ENCODE measurements around the gene EIPR1. TPM values are rescaled to one million over a fixed set of nuclear protein-coding genes. Genes with fewer than 3 reads are reported as not detected.

The EIPR1 gene
- total RNA-seq, 4 donors from 2014 or later: 13.8 to 19.0 (median 15.3) TPM

DNA sequence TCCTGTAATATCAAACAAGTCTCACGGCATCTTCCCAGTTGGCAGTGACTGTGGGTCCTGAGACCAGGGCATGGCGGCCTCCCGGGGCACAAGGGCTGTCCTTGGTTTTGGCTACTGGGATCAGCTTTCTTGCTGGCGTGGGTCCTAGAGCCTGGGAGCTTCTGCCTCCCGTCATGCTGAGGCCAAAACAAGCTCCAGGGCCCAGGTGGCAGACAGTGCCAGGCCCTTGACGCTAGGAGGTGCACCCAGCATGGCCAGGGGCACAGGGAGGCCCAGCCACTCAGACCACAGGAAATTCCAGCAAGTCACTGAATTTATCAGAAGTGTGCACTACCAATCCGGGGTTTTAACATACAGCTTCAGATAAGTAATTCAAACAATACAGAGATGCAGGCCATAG is 184.7 kb downstream of the EIPR1 start:
- intact Hi-C loops (cut with DNase I): no loop called here
- TF ChIP-seq, protein P1, sequence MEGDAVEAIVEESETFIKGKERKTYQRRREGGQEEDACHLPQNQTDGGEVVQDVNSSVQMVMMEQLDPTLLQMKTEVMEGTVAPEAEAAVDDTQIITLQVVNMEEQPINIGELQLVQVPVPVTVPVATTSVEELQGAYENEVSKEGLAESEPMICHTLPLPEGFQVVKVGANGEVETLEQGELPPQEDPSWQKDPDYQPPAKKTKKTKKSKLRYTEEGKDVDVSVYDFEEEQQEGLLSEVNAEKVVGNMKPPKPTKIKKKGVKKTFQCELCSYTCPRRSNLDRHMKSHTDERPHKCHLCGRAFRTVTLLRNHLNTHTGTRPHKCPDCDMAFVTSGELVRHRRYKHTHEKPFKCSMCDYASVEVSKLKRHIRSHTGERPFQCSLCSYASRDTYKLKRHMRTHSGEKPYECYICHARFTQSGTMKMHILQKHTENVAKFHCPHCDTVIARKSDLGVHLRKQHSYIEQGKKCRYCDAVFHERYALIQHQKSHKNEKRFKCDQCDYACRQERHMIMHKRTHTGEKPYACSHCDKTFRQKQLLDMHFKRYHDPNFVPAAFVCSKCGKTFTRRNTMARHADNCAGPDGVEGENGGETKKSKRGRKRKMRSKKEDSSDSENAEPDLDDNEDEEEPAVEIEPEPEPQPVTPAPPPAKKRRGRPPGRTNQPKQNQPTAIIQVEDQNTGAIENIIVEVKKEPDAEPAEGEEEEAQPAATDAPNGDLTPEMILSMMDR (IDR thresholded peaks at IDR 0.05): no peak
- TF ChIP-seq EP300 (IDR thresholded peaks at IDR 0.05) (no peak), POLR2A (IDR thresholded peaks at IDR 0.05; ENCODE audit: low read depth) (no peak), POLR2AphosphoS5 (IDR thresholded peaks at IDR 0.05) (no peak)
- Histone ChIP-seq H3K4me1 (no peaks in the 10 kb centered on the region), H3K4me3 (no peak overlapping the region), H3K27ac (replicated peaks in 1 of 4) (no peak overlapping the region), H3K36me3 (peaks cover 13 to 79% (median 56%) of the 10 kb centered on the region in 4 donors), H3K9me3 (no peaks in the 10 kb centered on the region), H3K27me3 (no peaks in the 10 kb centered on the region)
- DNase-seq (ENCODE audit: extremely low spot score): no peak
- WGBS: 89% methylated on average over 7 of the region's 7 CpGs

DNA sequence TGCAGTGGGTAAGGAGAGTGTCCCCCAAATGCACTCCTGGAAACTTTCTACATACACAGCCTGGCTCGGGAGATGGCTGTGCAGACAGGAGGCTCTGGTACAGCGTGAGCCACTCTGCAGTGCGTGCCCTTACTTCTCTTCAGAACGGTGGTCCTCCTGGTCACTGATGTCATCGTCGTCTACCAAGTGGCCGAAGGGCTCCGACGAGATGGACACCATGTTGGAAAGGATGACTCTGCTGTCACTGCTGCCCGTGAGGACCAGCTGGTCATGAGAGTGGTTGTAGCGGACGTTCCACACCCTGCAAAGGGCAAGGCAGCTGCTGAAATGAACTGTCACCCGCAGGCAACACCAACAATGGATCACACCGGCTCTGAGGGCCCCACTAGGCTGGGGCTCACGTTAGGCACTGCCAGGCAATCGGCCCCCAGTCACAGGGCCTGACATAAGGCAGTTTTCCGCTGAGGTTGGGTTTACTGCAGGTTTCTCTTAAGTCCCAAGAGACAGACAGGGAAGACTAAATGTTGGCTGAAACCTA is 185.3 kb downstream of the EIPR1 start:
- no peaks in the 10 kb centered on the region for H3K4me1 ChIP-seq
- no peak overlapping the region for H3K27ac ChIP-seq (replicated peaks in 1 of 4)
- WGBS: 95% methylated on average over 10 of the region's 17 CpGs
- intact Hi-C loops (cut with DNase I): no loop called here
- DNase-seq (ENCODE audit: extremely low spot score): no peak
- H3K27me3 ChIP-seq: no peaks in the 10 kb centered on the region
- TF ChIP-seq, protein P1 (IDR thresholded peaks at IDR 0.05): no peak
- TF ChIP-seq EP300 (IDR thresholded peaks at IDR 0.05) (no peak), POLR2A (IDR thresholded peaks at IDR 0.05; ENCODE audit: low read depth) (no peak), POLR2AphosphoS5 (IDR thresholded peaks at IDR 0.05) (no peak)
- H3K4me3 ChIP-seq: no peak overlapping the region
- H3K9me3 ChIP-seq: no peaks in the 10 kb centered on the region
- H3K36me3 ChIP-seq: peaks cover 13 to 79% (median 56%) of the 10 kb centered on the region in 4 donors

DNA sequence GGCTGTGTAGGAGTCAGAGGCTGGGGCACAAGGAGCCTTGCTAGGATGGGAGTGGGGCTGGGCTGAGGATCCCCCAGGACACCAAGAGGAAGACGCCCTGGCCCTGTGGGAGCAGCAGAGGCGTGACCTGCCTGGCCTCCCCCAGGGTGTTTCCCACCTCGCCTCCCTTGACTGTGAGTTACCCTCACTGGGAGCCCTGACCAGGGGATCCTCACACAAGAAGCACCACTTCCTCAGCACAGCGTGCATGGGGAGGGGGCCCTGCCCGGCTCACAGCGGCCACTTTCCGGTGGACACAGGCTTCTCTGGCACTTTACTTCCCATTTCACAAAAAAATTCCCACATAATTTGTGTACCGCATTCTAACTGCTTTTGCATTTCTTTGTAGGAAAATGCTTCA is 187.7 kb downstream of the EIPR1 start:
- no peak for DNase-seq (ENCODE audit: extremely low spot score)
- H3K9me3 ChIP-seq: no peaks in the 10 kb centered on the region
- WGBS: 94% methylated on average over 6 of the region's 8 CpGs
- H3K36me3 ChIP-seq: peaks cover 6 to 80% (median 43%) of the 10 kb centered on the region in 4 donors
- intact Hi-C loops (cut with DNase I): no loop called here
- TF ChIP-seq, protein P1 (IDR thresholded peaks at IDR 0.05): no peak
- TF ChIP-seq POLR2AphosphoS5 (IDR thresholded peaks at IDR 0.05): no peak
- TF ChIP-seq EP300 (IDR thresholded peaks at IDR 0.05): no peak
- no peak for TF ChIP-seq POLR2A (IDR thresholded peaks at IDR 0.05; ENCODE audit: low read depth)
- H3K27me3 ChIP-seq: no peaks in the 10 kb centered on the region
- H3K27ac ChIP-seq (replicated peaks in 1 of 4): no peak overlapping the region
- no peak overlapping the region for H3K4me3 ChIP-seq
- H3K4me1 ChIP-seq: no peaks in the 10 kb centered on the region

- H3K27me3 ChIP-seq: no peaks in the 10 kb centered on the region
- intact Hi-C loops (cut with DNase I): no loop called here
- DNase-seq (ENCODE audit: extremely low spot score): no peak
- H3K27ac ChIP-seq (replicated peaks in 1 of 4): no peak overlapping the region
- H3K4me3 ChIP-seq: no peak overlapping the region
- peaks cover 6 to 77% (median 41%) of the 10 kb centered on the region in 4 donors for H3K36me3 ChIP-seq
- TF ChIP-seq EP300 (IDR thresholded peaks at IDR 0.05) (no peak), POLR2A (IDR thresholded peaks at IDR 0.05; ENCODE audit: low read depth) (no peak), POLR2AphosphoS5 (IDR thresholded peaks at IDR 0.05) (no peak)
- TF ChIP-seq, protein P1 (IDR thresholded peaks at IDR 0.05): no peak
- no peaks in the 10 kb centered on the region for H3K4me1 ChIP-seq
- 89% methylated on average over 15 of the region's 26 CpGs for WGBS
- H3K9me3 ChIP-seq: no peaks in the 10 kb centered on the region
Measured at GRCh38 chr2:3189076-3189591, 188.5 kb downstream of the EIPR1 start.

All from esophagus muscularis mucosa (tissue), 4 donors.